Suprapubic skin (tissue), 4 donors: ENCODE measurements around the gene CLEC16A.

Experiments used
- POLR2A ChIP-seq, 2 donors: fragments of 450-650 bp; IDR thresholded peaks; one replicate each; pipeline ENCODE4 v1.6.1; 2017; ENCODE audit warnings: antibody characterized with exemption in 2 of 2, mild to moderate bottlenecking in 2 of 2, moderate library complexity in 2 of 2
- POLR2AphosphoS5 ChIP-seq, 3 donors: sonication (generic); formaldehyde crosslinking; IDR thresholded peaks; one replicate each; pipeline ENCODE4 v1.6.1; 2017; ENCODE audit warnings: antibody characterized with exemption in 3 of 3
- TF ChIP-seq, protein P1 (sequence below), 2 donors: fragments of 200-600 bp in 1 of 2; fragments of 450-650 bp in 1 of 2; sonication (generic) in 1 of 2; IDR thresholded peaks; one replicate each; pipeline ENCODE4 v1.5.1; 2016 to 2019; ENCODE audit warnings: antibody characterized with exemption in 2 of 2, mild to moderate bottlenecking in 1 of 2, moderate library complexity in 1 of 2

DNA sequence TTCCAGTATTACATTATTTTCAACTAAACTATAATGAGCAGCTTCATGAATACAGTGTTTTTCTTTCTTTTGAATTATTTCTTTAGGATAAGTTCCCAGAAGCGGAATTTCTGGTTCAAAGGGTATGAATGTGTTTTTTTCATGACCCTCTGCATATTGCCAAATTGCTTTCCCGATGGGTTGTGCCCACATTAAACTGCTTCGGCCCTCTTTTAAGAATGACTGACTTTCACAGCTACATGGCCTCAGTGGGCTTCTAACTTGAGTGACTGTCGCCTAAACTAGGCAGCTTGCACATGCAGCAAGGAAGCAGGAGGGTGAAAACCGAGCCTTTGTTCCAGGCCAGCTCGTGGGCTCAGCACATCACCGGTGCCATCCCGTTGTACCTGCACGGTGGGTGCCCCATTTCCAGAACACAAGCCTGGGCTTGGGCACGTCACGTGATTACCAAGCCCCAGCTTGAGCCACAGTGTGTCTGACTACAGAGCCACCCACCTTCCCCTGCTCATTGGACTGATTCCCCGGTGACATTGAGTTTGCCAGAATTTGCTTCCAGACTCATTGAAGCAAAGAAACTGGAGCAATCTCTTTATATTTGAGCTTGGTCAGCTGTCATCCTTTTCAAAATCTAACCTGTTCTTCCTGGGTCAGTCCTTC lies 112.8 kb downstream of the CLEC16A start:
- TF ChIP-seq, protein P1, sequence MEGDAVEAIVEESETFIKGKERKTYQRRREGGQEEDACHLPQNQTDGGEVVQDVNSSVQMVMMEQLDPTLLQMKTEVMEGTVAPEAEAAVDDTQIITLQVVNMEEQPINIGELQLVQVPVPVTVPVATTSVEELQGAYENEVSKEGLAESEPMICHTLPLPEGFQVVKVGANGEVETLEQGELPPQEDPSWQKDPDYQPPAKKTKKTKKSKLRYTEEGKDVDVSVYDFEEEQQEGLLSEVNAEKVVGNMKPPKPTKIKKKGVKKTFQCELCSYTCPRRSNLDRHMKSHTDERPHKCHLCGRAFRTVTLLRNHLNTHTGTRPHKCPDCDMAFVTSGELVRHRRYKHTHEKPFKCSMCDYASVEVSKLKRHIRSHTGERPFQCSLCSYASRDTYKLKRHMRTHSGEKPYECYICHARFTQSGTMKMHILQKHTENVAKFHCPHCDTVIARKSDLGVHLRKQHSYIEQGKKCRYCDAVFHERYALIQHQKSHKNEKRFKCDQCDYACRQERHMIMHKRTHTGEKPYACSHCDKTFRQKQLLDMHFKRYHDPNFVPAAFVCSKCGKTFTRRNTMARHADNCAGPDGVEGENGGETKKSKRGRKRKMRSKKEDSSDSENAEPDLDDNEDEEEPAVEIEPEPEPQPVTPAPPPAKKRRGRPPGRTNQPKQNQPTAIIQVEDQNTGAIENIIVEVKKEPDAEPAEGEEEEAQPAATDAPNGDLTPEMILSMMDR (IDR thresholded peaks at IDR 0.05) = no peak
- TF ChIP-seq POLR2A (IDR thresholded peaks at IDR 0.05) (no peak), POLR2AphosphoS5 (IDR thresholded peaks at IDR 0.05) (no peak)
